GM12801 (cell line): ENCODE measurements around the gene USF3.

Experiments
- CTCF ChIP-seq: IDR thresholded peaks from one replicate; pipeline ENCODE4 v1.5.1; 2011; ENCODE audit warnings: control low read depth; ENCODE audit not compliant: insufficient read length; ENCODE audit errors: extremely low read depth

Gene USF3

GRCh38 chr3:113606539-113607218 is 89.8 kb downstream of the USF3 start:
- no peak for TF ChIP-seq CTCF

GRCh38 chr3:113602836-113603235 is 93.6 kb downstream of the USF3 start:
- no peak for TF ChIP-seq CTCF

- no peak for TF ChIP-seq CTCF
Observed at GRCh38 chr3:113602256-113602655, 94.2 kb downstream of the USF3 start.

GRCh38 chr3:113601240-113601639 is 95.2 kb downstream of the USF3 start:
- no peak for TF ChIP-seq CTCF

GRCh38 chr3:113600418-113601182 is 95.8 kb downstream of the USF3 start:
- no peak for TF ChIP-seq CTCF
